ENCODE results near the gene EPN2.

The EPN2 gene

DNA sequence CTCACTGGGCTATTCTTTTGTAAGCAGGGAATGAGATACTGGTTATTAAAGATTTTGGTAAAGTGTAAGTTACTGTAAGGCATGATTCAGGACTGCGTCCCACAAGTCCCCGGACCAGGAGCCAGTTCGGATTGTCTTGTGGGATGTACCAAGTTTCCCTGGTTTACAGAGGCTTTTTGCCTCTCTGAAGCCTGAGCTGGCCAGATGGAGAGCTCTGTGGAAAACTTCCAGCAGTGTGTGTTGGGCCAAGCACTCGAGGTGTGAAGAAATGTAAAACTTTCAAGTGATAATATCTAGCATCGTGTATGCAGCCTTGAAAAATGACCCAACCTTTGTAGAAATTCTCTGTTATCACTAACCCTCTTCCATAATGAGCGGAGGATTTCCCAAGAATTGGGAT is 2.4 kb downstream of the EPN2 start:
- peak; percentile 72 for DNase-seq (ENCODE audit: low spot score)

DNA sequence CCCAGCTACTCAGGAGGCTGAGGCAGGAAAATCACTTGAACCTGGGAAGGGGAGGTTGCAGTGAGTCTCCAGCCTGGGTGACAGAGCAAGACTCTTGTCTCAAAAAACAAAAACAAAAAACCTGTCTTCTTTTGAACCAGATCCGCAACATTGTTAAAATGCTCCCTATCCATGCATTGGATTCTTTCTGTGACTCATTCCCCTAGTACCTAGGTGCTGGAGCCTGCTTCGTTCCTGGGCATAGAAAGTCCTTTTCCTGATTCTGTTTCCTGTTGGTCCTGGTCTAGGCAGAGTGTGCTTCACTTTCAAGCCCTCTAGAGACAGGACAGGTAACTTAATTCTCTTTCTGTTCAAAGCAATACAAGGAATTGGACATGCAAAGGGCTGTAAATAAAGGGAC is 5.2 kb downstream of the EPN2 start:
- no peak for DNase-seq (ENCODE audit: low spot score)

DNA sequence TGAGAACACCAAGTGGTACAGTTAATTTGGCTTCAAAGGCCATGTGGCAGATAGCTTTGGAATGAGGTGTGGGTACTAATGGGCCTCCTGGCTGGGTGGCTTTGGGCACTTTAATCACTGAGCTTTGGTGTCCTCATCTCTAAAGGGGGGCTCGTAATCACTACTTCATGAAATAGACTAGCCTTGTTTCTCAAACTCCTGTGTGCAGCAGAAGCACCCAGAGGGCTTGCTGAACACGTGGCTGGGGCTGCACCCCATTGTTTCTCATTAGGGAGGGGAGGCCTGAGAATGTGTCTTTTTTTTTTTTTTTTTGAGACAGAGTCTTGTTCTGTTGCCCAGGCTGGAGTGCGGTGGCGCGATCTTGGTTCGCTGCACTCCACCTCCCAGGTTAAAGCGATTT is 5.8 kb downstream of the EPN2 start:
- no peak for DNase-seq (ENCODE audit: low spot score)

DNA sequence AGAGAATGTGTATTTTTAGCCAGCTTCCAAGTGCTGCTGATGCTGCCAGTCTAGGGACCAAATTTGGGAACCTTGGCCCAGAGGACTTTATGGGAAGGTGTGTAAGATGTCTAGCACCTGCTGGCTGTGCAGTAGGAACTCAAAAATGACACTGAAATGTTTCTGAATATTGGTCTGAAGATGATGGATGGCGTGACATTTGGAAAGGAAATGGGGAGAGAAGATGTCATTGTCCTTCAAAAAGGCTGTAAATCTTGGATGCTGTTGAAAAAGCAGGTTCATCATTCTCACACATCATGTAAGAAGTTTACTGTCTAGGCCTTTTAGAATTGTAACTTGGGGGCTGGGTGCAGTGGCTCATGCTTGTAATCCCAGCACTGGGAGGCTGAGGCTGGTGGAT is 6.7 kb downstream of the EPN2 start:
- no peak for DNase-seq (ENCODE audit: low spot score)

DNA sequence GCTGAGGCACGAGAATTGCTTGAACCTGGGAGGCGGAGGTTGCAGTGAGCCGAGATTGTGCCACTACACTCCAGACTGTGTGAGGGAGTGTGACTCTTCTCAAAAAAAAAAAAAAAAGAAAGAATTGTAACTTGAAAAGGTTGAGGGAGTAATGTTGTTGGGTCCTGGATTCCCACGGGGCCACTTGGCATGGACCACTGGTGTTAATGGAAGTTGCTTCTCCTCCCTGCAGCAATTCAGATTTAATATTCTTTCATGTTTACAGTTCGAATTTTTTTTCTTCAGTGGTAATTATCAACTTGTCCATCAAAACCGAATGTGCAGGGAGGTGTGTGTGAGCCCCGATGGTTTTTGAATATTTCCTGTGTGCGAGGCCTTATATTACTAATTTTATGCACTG is 7.2 kb downstream of the EPN2 start:
- DNase-seq (ENCODE audit: low spot score), result no peak

DNA sequence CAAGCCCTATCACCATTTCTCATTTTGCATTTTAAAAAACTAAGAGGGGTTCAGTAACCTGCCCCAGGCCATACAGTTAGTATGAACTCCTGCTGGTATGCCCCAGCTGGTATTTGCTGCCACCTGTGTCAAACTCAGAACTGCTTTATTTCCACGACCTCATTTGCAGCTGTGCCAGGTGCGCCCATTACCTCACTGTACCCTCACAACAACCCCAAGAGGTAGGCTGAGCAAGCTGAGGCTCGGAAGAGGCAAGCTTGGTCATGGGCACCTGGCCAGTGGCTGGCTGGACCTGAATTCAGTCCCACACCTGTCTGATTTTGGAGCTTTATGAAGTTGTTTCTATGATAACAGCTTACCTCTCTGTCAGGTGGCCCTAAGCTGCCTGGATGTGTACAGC is 7.6 kb downstream of the EPN2 start:
- no peak for DNase-seq (ENCODE audit: low spot score)

GRCh38 chr17:19247473-19247872 is 10.3 kb downstream of the EPN2 start:
- DNase-seq (ENCODE audit: low spot score), result no peak

DNA sequence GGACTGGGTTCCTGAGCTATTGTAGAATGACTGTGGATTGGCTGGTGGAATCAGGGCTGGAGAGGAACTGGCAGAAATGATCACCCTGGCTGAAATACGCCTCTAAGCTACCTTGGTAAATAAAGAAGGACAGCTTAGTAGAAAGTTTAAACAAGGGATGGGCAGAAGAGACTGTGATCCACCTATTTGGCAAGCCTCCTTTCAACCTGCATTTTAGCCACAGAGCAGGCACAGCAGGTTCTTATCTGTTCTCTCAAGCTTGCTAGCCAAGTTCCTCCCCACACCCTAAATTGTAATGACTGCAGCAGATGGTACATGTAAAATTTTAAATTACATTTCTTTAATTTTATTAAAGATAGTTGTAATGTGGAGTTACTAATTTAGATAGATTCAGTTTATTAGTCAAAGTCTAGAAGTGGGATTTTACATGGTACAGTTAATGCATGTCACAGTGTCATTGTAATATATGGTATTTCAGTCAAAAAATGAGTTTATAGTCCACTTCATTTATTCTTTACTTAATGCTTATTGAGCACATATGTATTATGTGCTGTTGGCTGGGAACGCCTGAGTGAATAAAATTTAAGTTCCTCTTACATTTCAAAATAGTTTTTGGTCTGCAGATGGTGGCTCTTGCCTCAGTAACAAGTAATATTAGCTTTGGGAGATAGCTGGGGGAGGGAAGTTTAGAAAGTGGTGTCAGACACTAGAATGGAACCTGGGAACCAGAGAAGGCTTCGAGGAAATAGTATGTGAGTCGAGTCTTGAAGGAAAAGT is 11.2 kb downstream of the EPN2 start:
- DNase-seq (ENCODE audit: low spot score), result no peak

GRCh38 chr17:19248928-19249574 is 11.9 kb downstream of the EPN2 start:
- peak; percentile 81 for DNase-seq (ENCODE audit: low spot score)

GRCh38 chr17:19249681-19250080 is 12.5 kb downstream of the EPN2 start:
- DNase-seq (ENCODE audit: low spot score), result peak; percentile 40

- peak; percentile 95 for DNase-seq (ENCODE audit: low spot score)
Measured at GRCh38 chr17:19250421-19251173, 13.4 kb downstream of the EPN2 start.

GRCh38 chr17:19253112-19253511 is 15.9 kb downstream of the EPN2 start:
- no peak for DNase-seq (ENCODE audit: low spot score)

DNA sequence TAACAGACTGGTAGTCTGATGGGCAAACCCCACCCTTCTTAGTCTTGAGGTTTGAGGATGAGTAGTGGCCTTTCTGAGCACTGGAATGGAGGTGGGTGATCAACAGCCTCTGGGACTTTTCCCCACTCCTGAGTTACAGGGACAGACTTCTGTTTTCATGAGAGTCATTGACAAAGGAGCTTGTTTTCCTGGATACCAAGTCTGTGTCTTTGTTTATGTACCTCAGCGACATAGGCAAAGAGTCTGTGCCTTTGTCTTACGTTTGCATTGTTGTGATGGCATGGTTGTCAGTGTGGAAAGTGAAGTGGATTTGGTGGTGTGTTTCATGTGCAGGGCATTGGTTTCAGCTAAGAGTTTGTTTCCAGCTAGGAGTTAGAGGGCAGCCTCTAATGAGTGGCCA is 17.5 kb downstream of the EPN2 start:
- DNase-seq (ENCODE audit: low spot score), result peak; percentile 51

DNA sequence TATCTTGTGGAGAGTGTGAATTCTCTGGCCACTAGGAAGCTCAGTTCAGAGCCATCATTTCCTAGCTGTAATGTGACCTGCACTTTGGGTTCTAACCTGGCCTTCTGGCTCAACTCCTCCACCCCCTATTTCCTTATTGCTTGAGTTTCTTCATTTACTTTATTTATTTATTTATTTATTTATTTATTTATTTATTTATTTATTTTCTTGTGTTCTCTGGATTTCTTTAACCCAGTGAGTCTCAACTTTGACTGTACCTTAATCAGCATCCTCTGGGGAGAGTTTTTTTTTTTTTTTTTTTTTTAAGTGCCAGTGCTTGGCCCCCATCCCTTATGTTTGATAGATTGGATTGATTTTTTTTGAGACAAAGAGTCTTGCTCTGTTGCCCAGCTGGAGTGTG is 18.1 kb downstream of the EPN2 start:
- no peak for DNase-seq (ENCODE audit: low spot score)

DNA sequence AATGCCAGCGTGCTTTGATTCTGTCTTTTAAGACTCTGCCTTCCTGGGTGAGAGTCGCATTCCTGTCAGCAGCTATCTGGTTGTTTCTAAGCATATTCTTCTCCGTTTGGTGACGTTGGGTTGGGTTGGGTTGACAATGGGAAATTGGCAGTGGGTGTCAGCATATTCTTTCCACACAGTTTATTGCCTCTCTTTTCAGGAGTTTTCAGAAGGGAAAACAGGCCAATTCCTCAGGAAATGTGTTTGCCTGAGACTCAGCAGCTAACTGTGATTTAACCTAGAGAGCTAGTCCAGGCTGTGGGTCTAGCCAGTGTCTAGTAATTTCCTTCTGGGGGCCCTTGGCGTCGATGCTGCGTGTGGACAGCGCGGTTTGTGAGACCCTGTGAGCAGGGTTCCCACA is 21.2 kb downstream of the EPN2 start:
- DNase-seq (ENCODE audit: low spot score), result no peak

- DNase-seq (ENCODE audit: low spot score), result peak; percentile 48
Measured at GRCh38 chr17:19260958-19261357, 23.8 kb downstream of the EPN2 start.

DNA sequence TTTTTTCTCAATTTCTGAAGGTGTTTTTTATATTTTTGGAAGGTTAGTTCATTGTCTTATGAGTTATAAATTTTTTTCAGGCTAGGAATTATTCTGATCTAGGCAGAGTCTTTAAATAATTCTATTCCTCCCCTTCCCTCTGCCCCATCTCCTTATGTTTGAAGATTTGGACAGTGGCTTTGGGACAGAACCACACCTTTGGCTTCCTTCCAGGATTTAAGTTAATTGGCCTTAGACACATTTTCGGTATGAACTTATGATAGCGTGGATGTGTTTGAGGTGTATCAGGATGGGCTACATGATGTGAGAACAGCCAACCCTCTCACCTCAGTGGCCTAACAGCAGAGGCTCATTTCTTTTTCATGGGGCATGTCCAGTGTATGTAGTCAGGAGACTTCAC is 24.3 kb downstream of the EPN2 start:
- no peak for DNase-seq (ENCODE audit: low spot score)

GRCh38 chr17:19262650-19263631 is 25.8 kb downstream of the EPN2 start:
- no peak for DNase-seq (ENCODE audit: low spot score)

- peak; percentile 69 for DNase-seq (ENCODE audit: low spot score)
Measured at GRCh38 chr17:19263641-19264051, 26.5 kb downstream of the EPN2 start.

DNA sequence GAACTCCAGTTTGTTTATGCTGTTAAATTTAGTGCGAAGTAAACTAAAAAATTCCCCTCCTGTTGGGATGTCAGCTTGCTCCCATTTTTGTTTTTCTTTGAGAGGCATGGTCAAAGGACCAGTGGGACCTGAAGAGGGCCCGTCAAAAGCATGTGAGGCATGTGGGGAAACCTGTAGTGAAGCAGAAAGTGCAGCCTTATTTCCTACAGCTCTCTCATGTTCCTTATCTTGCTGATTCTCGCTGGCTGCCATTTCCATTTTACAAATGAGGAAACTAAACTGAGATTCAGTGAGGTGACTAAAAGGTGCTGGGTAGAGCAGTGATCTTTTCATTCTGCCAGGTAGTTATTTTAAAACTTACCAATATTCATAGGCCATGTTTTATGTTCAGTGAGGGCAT is 27.1 kb downstream of the EPN2 start:
- no peak for DNase-seq (ENCODE audit: low spot score)

DNA sequence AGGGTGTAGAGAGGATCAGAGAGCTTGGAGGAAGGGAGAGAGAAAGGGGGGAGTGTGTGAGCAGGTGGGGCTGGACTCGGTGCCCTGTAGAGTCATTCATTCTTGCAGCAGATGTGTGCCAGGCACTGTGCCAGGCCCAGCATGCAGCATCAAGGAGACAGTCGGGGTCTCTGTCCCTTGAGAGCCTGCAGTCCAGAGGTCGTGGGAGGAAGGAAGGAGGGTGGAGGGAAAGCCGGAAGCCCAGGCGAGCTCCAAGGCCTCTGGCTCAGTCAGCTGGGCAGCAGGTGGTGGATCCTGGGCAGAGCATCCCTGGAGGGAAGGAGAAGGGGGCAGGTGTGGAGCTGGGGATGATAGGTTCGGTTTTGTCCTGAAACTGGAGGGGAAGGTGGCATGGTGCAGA is 27.5 kb downstream of the EPN2 start:
- no peak for DNase-seq (ENCODE audit: low spot score)

- no peak for DNase-seq (ENCODE audit: low spot score)
Measured at GRCh38 chr17:19265755-19266154, 28.6 kb downstream of the EPN2 start.
